Left cardiac atrium (tissue), 4 donors: Measurements from ENCODE around the gene ACSM2B. TPM values are rescaled to one million over a fixed set of nuclear protein-coding genes. Genes with fewer than 3 reads are reported as not detected.
"Not testable (repeated sequence)": the region's sequence is repeated elsewhere in the genome, so short reads cannot be mapped to it uniquely, and the experiment has no call there.

Source experiments
- ATAC-seq, 2 donors: fragments of 200-7000 bp; cut with Tn5 transposase; one replicate each; pipeline ENCODE4 v1.9.1; 2020; ENCODE audit warnings: mild to moderate bottlenecking in 2 of 2, moderate library complexity in 2 of 2
- DNase-seq: peaks from one replicate; pipeline ENCODE4 v3.0.0-alpha.2; 2020
- intact Hi-C, 2 donors: fragments of 100-400 bp; cut with DNase I; formaldehyde crosslinking; loops; one replicate each; pipeline versions ENCODE4 v1.14.1 to v1.15.1; 2022 to 2023
- long read RNA-seq: library from polyadenylated mRNA; unstranded; transcript quantifications from one replicate; pipeline ENCODE4 v2.0.0, GENCODE V29; 2021
- total RNA-seq, 2 donors: library from RNA; stranded (reverse); fragmentation: NEBNext Ultra II Directional; extraction: Animal tissue kit (Norgen Biotek cat#: 25700); gene quantifications; one replicate each; pipeline ENCODE4 v1.2.1, GENCODE V29; 2021
- donor health status: DM: no; HTN: yes; CAD: no.
- donor health status: DM: no; HTN: yes; CAD: no; lungs with severe emphysema.
- donor health status: DM: yes; HTN: yes; CAD: no.
- donor health status: Dilated cardiomyopathy.

Gene ACSM2B, protein sequence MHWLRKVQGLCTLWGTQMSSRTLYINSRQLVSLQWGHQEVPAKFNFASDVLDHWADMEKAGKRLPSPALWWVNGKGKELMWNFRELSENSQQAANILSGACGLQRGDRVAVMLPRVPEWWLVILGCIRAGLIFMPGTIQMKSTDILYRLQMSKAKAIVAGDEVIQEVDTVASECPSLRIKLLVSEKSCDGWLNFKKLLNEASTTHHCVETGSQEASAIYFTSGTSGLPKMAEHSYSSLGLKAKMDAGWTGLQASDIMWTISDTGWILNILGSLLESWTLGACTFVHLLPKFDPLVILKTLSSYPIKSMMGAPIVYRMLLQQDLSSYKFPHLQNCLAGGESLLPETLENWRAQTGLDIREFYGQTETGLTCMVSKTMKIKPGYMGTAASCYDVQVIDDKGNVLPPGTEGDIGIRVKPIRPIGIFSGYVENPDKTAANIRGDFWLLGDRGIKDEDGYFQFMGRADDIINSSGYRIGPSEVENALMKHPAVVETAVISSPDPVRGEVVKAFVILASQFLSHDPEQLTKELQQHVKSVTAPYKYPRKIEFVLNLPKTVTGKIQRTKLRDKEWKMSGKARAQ
- total RNA-seq: under 1 TPM in 1 of 2 donors, not detected in 1; 0.41 TPM
- long read RNA-seq: 0 reads

GRCh38 chr16:20576145-20576544 lies at the start of gene ACSM2B:
TSS of gene ACSM2B (minus strand) at chr16:20576367. CDS start at chr16:20564845, 11,522 bp downstream.
- ATAC-seq, intact Hi-C loops, DNase-seq: not testable (repeated sequence)

- DNase-seq (no peak), ATAC-seq (no peak)
- intact Hi-C loops: no loop called here
These were observed 49.0 kb upstream of the ACSM2B start for GRCh38 chr16:20624882-20625807.

GRCh38 chr16:20624205-20624604 lies 48.0 kb upstream of the ACSM2B start:
- intact Hi-C loops: no loop called here

GRCh38 chr16:20622498-20622870 lies 46.3 kb upstream of the ACSM2B start:
- intact Hi-C loops: no loop called here
- ATAC-seq (no peak), DNase-seq (no peak)

More at GRCh38 chr16:20624205-20624604, 48.0 kb upstream of the ACSM2B start:
- ATAC-seq: no peak
- DNase-seq: no peak

DNA sequence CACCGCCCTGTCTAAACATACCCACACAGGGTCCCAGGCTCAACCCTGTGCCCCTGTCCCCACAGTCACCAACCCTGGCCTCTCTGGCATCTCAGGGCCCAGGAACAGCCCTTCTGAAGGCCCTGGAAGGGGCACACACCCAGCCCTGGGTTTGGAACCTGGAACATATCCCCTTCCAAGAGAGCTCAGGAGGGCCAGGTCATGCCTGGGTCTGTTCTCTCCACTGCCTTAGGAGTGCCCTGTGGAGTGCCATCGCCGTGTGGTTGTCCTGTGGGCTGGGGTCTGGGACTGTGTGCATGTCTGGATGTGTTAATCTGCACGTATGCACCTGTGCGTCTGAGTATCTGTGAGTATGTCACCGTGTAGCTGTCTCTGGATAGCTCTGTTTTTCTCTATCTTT lies 45.2 kb upstream of the ACSM2B start:
- intact Hi-C loops: no loop called here
- ATAC-seq (no peak), DNase-seq (no peak)

GRCh38 chr16:20620770-20621169 lies 44.6 kb upstream of the ACSM2B start:
- intact Hi-C loops: no loop called here
- ATAC-seq: no peak

DNA sequence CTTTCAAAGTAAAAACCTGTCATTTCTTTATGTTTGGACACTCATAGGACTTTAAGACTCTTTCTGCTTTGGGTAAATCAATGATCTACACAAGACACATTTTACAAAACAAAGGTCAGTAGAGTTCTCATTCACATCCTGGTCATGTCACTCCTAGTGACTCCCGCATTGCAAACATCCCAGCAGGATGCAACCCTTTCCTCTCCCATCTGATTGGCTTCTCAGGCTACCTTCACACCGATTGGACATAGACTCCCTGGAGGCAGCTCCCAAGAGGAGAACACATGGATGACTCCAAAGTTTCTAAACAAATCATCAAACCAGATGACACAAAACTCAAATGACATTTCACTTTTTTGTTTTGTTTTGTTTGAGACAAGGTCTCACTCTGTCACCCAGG lies 43.8 kb upstream of the ACSM2B start:
- DNase-seq (no peak), ATAC-seq (no peak)
- intact Hi-C loops: no loop called here

More at GRCh38 chr16:20620770-20621169, 44.6 kb upstream of the ACSM2B start:
- DNase-seq: no peak

DNA sequence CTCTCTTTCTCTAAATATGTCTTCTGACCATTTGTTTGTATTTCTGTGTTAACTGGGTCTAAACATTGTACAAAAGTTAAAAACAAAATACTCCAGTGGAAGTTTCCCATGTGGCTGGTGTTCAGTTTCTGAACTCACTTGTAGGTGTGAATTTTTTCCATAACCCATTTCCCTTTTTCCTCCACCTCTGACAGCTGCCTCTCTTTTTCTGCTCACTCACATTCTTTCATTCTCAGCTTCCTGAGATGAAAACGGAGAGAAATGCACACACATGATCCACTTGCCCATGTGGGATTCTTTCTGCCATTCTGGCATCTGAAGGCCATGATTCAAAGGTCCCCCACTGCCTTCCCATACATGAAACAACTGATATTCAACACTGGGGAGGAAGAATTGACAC lies 41.1 kb upstream of the ACSM2B start:
- intact Hi-C loops: no loop called here
- DNase-seq (no peak), ATAC-seq (no peak)

- DNase-seq (no peak), ATAC-seq (no peak)
- intact Hi-C loops: no loop called here
These were observed 38.3 kb upstream of the ACSM2B start for GRCh38 chr16:20614186-20615141.

GRCh38 chr16:20613481-20614185 lies 37.5 kb upstream of the ACSM2B start:
- no peak for ATAC-seq
- no peak for DNase-seq
- intact Hi-C loops: no loop called here

GRCh38 chr16:20612551-20613480 lies 36.6 kb upstream of the ACSM2B start:
- intact Hi-C loops: no loop called here
- peak; percentile 71 for DNase-seq
- ATAC-seq: peak; percentile 57 to 69

- ATAC-seq: peak; percentile 70 to 73
- DNase-seq: peak; percentile 71
- intact Hi-C loops: no loop called here
These were observed 35.9 kb upstream of the ACSM2B start for GRCh38 chr16:20611975-20612481.

- intact Hi-C loops: no loop called here
- peak; percentile 29 for DNase-seq
- peak; percentile 2 to 36 for ATAC-seq
These were observed 35.3 kb upstream of the ACSM2B start for GRCh38 chr16:20611350-20611902.

- ATAC-seq: peak; percentile 32 to 52
- intact Hi-C loops: no loop called here
- DNase-seq: peak; percentile 45
These were observed 34.8 kb upstream of the ACSM2B start for GRCh38 chr16:20610892-20611349.

- DNase-seq (peak; percentile 20), ATAC-seq (no peak)
- intact Hi-C loops: no loop called here
These were observed 34.2 kb upstream of the ACSM2B start for GRCh38 chr16:20610211-20610891.

DNA sequence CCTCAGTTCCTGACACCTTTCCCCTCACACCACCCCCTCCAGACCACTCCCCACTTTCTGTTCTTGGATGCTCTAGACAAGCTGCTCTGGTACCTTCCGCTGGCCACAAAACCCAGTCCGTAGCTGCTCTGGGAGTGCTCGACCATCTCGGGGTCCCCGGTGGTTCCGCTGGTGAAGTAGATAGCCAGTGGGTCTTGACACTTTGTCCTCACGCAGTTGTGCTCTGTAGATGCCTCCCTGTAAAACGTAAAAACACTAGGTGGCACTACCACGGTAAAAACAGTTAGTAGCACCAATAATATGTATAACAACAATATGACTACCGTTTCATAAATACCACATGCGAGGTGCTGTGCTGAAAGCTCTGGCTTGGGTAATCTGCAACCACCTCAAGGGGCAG lies 26.0 kb upstream of the ACSM2B start:
- ATAC-seq, intact Hi-C loops, DNase-seq: not testable (repeated sequence)
